Pons (tissue), 1 donor: ENCODE measurements around the gene MTR.

Source experiments
- DNase-seq: peaks from one replicate; pipeline ENCODE4 v3.0.0-alpha.2; 2016; ENCODE audit warnings: low spot score

The MTR gene

GRCh38 chr1:236779312-236779711, 15.8 kb upstream of the MTR start:
- no peak for DNase-seq

GRCh38 chr1:236785477-236785876, 9.6 kb upstream of the MTR start:
- DNase-seq = no peak

GRCh38 chr1:236786453-236786852, 8.6 kb upstream of the MTR start:
- DNase-seq = no peak

GRCh38 chr1:236794585-236795034, 482 bp upstream of the MTR start:
- no peak for DNase-seq

- DNase-seq = no peak
Observed at GRCh38 chr1:236795757-236796667, 920 bp downstream of the MTR start.

- DNase-seq = no peak
Observed at GRCh38 chr1:236799001-236799400, 3.9 kb downstream of the MTR start.

GRCh38 chr1:236800002-236800620, 5.0 kb downstream of the MTR start:
- DNase-seq = no peak

GRCh38 chr1:236800623-236801022, 5.5 kb downstream of the MTR start:
- no peak for DNase-seq

- no peak for DNase-seq
Observed at GRCh38 chr1:236802264-236802663, 7.2 kb downstream of the MTR start.

GRCh38 chr1:236806634-236807033, 11.5 kb downstream of the MTR start:
- DNase-seq = no peak

GRCh38 chr1:236808005-236808404, 12.9 kb downstream of the MTR start:
- no peak for DNase-seq

- DNase-seq = no peak
Observed at GRCh38 chr1:236808564-236809130, 13.6 kb downstream of the MTR start.

GRCh38 chr1:236809148-236809547, 14.1 kb downstream of the MTR start:
- DNase-seq = peak; percentile 10

- no peak for DNase-seq
Observed at GRCh38 chr1:236810018-236810417, 14.9 kb downstream of the MTR start.

GRCh38 chr1:236812334-236813030, 17.4 kb downstream of the MTR start:
- DNase-seq = no peak

GRCh38 chr1:236815941-236816340, 20.8 kb downstream of the MTR start:
- DNase-seq = no peak

GRCh38 chr1:236819856-236820255, 24.8 kb downstream of the MTR start:
- DNase-seq = no peak

GRCh38 chr1:236821091-236821627, 26.1 kb downstream of the MTR start:
- DNase-seq = no peak

GRCh38 chr1:236823559-236823958, 28.5 kb downstream of the MTR start:
- DNase-seq = no peak

- DNase-seq = no peak
Observed at GRCh38 chr1:236829085-236829484, 34.0 kb downstream of the MTR start.

GRCh38 chr1:236830116-236830515, 35.0 kb downstream of the MTR start:
- no peak for DNase-seq

GRCh38 chr1:236830560-236830959, 35.5 kb downstream of the MTR start:
- no peak for DNase-seq
